GM18526 (cell line): ENCODE data around the gene SHF.

Experiments used
- POLR2A ChIP-seq: IDR thresholded peaks from 3 replicates; pipeline ENCODE4 v1.6.1; 2011; ENCODE audit not compliant: insufficient read length; ENCODE audit errors: extremely low read depth

The SHF gene

GRCh38 chr15:45201869-45202268, 14.1 kb upstream of the SHF start:
- no peak for TF ChIP-seq POLR2A

GRCh38 chr15:45201557-45201859, 13.7 kb upstream of the SHF start:
- no peak for TF ChIP-seq POLR2A

- TF ChIP-seq POLR2A, result no peak
These were observed 13.2 kb upstream of the SHF start for GRCh38 chr15:45200799-45201556.

- TF ChIP-seq POLR2A, result peak; percentile 75
These were observed 12.4 kb upstream of the SHF start for GRCh38 chr15:45200001-45200798.

- no peak for TF ChIP-seq POLR2A
These were observed 11.5 kb upstream of the SHF start for GRCh38 chr15:45199136-45199810.

GRCh38 chr15:45198337-45199135, 10.8 kb upstream of the SHF start:
- TF ChIP-seq POLR2A, result peak; percentile 72

DNA sequence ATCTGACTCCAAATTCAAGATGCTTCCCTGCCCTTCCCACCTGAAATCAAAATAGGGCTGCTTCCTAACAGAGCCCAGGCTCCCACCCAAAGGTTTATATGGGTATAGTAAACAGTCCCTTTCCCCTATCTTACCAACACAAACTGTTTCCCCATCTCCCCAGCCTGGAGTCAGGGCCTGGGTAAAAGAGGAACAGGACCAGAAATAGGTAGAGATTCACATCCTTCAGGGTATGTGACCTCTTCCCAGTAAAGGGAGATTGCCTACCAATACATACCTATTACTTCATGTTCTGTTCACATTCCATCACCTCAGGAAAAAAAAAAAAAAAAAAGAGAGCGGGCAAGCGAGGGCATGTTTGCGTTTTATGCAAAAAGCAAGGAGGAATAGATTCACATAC, 9.7 kb upstream of the SHF start:
- TF ChIP-seq POLR2A, result no peak

GRCh38 chr15:45187578-45187893, 230 bp downstream of the SHF start:
- no peak for TF ChIP-seq POLR2A

- no peak for TF ChIP-seq POLR2A
These were observed 792 bp downstream of the SHF start for GRCh38 chr15:45186771-45187577.

DNA sequence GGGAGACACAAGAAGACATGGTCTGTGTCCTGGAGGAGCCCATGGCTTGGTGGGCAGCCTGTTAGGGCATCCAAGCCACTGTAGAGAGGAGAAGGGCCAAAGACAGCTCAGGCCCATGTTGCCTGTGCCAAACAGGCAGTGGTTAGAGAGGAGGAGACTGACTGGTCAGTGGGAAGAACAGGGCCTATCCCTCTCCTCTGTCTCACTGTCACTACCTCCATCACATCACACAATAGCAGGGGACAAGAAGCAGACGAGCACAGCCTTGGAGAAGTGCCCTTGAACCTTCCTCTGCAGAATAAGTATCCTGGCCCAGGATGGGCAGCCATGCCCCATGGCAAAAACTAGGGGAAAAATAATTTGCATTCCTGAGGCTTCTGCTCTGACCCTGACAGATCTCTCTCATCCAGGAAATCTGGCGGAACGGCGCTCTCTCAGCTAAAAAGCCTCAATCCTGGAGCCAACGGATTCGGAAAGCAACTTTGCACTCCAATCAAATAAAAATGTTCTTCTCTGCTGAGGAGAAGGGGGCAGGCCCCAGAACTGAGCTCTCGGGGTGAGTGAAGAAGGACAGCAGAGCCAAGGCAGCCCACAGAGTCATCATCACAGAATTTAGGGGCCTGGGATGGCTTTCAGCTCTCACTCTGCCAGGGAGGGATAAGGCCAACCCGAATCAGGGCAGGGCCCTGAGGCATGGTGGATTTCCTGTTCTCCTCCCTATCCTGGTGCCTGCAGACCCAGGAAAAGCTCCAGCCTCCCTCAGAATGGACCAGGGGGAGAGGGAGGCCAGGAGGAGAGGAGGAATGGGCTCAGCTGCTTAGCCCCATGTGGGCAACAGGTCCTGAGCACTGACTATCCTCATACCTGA, 1.6 kb downstream of the SHF start:
- no peak for TF ChIP-seq POLR2A

DNA sequence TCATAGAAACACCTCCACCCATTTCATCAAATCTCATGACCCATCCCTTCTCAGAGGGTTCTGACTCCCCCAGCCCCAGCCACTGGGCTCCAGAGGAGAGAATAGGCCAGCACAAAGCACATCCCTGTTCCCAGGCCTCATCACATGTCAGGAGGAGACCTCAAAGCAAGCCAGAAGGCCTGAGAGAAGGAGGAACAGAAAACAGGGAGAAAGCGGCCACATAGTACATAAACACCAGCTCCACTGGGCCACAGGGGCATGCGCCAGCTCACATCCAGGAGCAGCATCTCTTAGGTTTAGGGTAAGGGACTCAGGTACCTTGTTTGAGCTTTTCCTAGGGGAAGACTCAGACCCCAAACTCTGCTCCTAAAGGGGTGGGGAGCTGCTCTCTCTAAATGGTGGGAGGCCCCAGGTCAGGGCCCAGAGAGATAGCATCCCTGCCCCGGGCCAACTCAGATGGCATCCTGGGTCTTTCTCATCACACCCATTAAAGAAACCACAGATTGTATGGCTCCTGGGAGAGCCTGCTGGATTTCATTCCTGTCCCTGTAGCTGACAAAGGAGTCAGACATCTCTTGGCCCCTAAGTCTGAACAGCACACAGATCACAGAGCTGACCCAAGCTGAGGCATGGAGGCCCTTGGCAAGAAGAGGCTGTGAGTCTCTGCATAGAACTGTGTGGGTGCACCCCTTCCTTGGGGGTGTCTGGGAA, 2.5 kb downstream of the SHF start:
- TF ChIP-seq POLR2A, result no peak

- TF ChIP-seq POLR2A, result no peak
These were observed 3.2 kb downstream of the SHF start for GRCh38 chr15:45184562-45185041.

GRCh38 chr15:45183511-45183910, 4.3 kb downstream of the SHF start:
- no peak for TF ChIP-seq POLR2A
